HepG2 (cell line): Measurements from ENCODE around the gene DEGS1. TPM values are rescaled to one million over a fixed set of nuclear protein-coding genes. Genes with fewer than 3 reads are reported as not detected.

Experiments used
- AGO1 ChIP-seq: fragments of 200-400 bp; formaldehyde crosslinking; IDR thresholded peaks from 2 replicates; pipeline ENCODE4 v1.6.1; 2017; ENCODE audit warnings: mild to moderate bottlenecking, low read depth, low read length, moderate library complexity; ENCODE audit not compliant: poor library complexity, severe bottlenecking
- ATF7-NPFF ChIP-seq: sonication (generic); formaldehyde crosslinking; IDR thresholded peaks from 2 replicates; pipeline ENCODE4 v1.8.1; 2023; ENCODE audit warnings: mild to moderate bottlenecking, low read depth, missing genetic modification reagents, moderate library complexity
- ATRX ChIP-seq: sonication (generic); formaldehyde crosslinking; IDR thresholded peaks from 2 replicates; pipeline ENCODE4 v1.4.0; 2020; ENCODE audit warnings: missing genetic modification reagents, borderline replicate concordance
- BRD4 ChIP-seq: sonication (generic); formaldehyde crosslinking; IDR thresholded peaks from 2 replicates; pipeline ENCODE4 v1.4.0; 2020; ENCODE audit warnings: missing genetic modification reagents
- DR1 ChIP-seq: sonication (generic); formaldehyde crosslinking; IDR thresholded peaks from 2 replicates; pipeline ENCODE4 v1.8.0; 2021; ENCODE audit warnings: mild to moderate bottlenecking, missing genetic modification reagents, inconsistent platforms
- FOXO1 ChIP-seq: sonication (generic); formaldehyde crosslinking; IDR thresholded peaks from 2 replicates; pipeline ENCODE4 v1.4.0; 2020; ENCODE audit warnings: missing genetic modification reagents
- HOXA7 ChIP-seq: sonication (generic); formaldehyde crosslinking; IDR thresholded peaks from 2 replicates; pipeline ENCODE4 v1.8.1; 2022; ENCODE audit warnings: mild to moderate bottlenecking, missing genetic modification reagents, moderate library complexity
- IKZF1 ChIP-seq: fragments of 450-650 bp; IDR thresholded peaks from 2 replicates; pipeline ENCODE4 v1.7.1; 2016
- JDP2 ChIP-seq: sonication (generic); formaldehyde crosslinking; IDR thresholded peaks from 2 replicates; pipeline ENCODE4 v1.8.1; 2022; ENCODE audit warnings: missing genetic modification reagents, borderline replicate concordance
- JUN ChIP-seq: sonication (generic); formaldehyde crosslinking; IDR thresholded peaks from 2 replicates; pipeline ENCODE4 v1.4.0; 2020; ENCODE audit warnings: mild to moderate bottlenecking, missing genetic modification reagents
- KDM5A ChIP-seq: fragments of 200-600 bp; sonication (generic); IDR thresholded peaks from 2 replicates; pipeline ENCODE4 v1.7.0; 2018; ENCODE audit warnings: antibody characterized with exemption, mild to moderate bottlenecking, low read length, borderline replicate concordance
- KLF15 ChIP-seq: sonication (generic); formaldehyde crosslinking; IDR thresholded peaks from 2 replicates; pipeline ENCODE4 v1.8.1; 2023; ENCODE audit warnings: borderline replicate concordance, mild to moderate bottlenecking, inconsistent platforms, missing genetic modification reagents, mixed read lengths
- KLF6 ChIP-seq: IDR thresholded peaks from 2 replicates; pipeline ENCODE4 v1.8.0; 2016; ENCODE audit warnings: missing biosample characterization, missing genetic modification reagents
- KMT2B ChIP-seq: IDR thresholded peaks from 2 replicates; pipeline ENCODE4 v1.6.1; 2016; ENCODE audit warnings: missing genetic modification reagents, missing compliant biosample characterization
- MATR3 ChIP-seq: sonication (generic); formaldehyde crosslinking; IDR thresholded peaks from 2 replicates; pipeline ENCODE4 v1.4.0; 2020; ENCODE audit warnings: missing genetic modification reagents
- MTF2 ChIP-seq: sonication (generic); formaldehyde crosslinking; IDR thresholded peaks from 2 replicates; pipeline ENCODE4 v1.5.0; 2020; ENCODE audit warnings: missing genetic modification reagents, borderline replicate concordance
- MYPOP ChIP-seq: sonication (generic); formaldehyde crosslinking; IDR thresholded peaks from 2 replicates; pipeline ENCODE4 v1.8.1; 2023; ENCODE audit warnings: mild to moderate bottlenecking, moderate library complexity, missing genetic modification reagents
- NCOA2 ChIP-seq: sonication (generic); formaldehyde crosslinking; IDR thresholded peaks from 2 replicates; pipeline ENCODE4 v1.8.0; 2022; ENCODE audit warnings: inconsistent platforms
- NFE2L2 ChIP-seq: fragments of 150-350 bp; IDR thresholded peaks from 2 replicates; pipeline ENCODE4 v1.6.1; 2014; ENCODE audit warnings: low read length
- NFIC ChIP-seq: IDR thresholded peaks from 2 replicates; pipeline ENCODE4 v1.6.1; 2012; ENCODE audit warnings: mild to moderate bottlenecking, low read length, inconsistent platforms
- PRMT3 ChIP-seq: sonication (generic); formaldehyde crosslinking; IDR thresholded peaks from 2 replicates; pipeline ENCODE4 v1.8.1; 2022; ENCODE audit warnings: low read depth, mild to moderate bottlenecking, moderate library complexity, missing genetic modification reagents, borderline replicate concordance
- WIZ ChIP-seq: sonication (generic); formaldehyde crosslinking; IDR thresholded peaks from 2 replicates; pipeline ENCODE4 v1.5.1; 2020; ENCODE audit warnings: mild to moderate bottlenecking, missing genetic modification reagents
- ZKSCAN8 ChIP-seq: IDR thresholded peaks from 2 replicates; pipeline ENCODE4 v1.6.1; 2016; ENCODE audit warnings: borderline replicate concordance, missing genetic modification reagents, missing compliant biosample characterization
- ZNF143 ChIP-seq: sonication (generic); formaldehyde crosslinking; IDR thresholded peaks from 2 replicates; pipeline ENCODE4 v1.4.0; 2020; ENCODE audit warnings: missing genetic modification reagents
- ZNF205 ChIP-seq: IDR thresholded peaks from 2 replicates; pipeline ENCODE4 v1.6.1; 2018; ENCODE audit warnings: missing biosample characterization, missing genetic modification reagents
- ZNF326 ChIP-seq: sonication (generic); formaldehyde crosslinking; IDR thresholded peaks from 2 replicates; pipeline ENCODE4 v1.4.0; 2020; ENCODE audit warnings: missing genetic modification reagents, borderline replicate concordance
- ZNF556 ChIP-seq: sonication (generic); formaldehyde crosslinking; IDR thresholded peaks from 2 replicates; pipeline ENCODE4 v1.4.0; 2020; ENCODE audit warnings: mild to moderate bottlenecking, missing genetic modification reagents, borderline replicate concordance
- ZNF720 ChIP-seq: sonication (generic); formaldehyde crosslinking; IDR thresholded peaks from 2 replicates; pipeline ENCODE4 v1.4.0; 2020; ENCODE audit warnings: missing genetic modification reagents
- ZZZ3 ChIP-seq: sonication (generic); formaldehyde crosslinking; IDR thresholded peaks from 2 replicates; pipeline ENCODE4 v1.4.0; 2020; ENCODE audit warnings: missing genetic modification reagents, mild to moderate bottlenecking, borderline replicate concordance
- polyA plus RNA-seq, 8 experiments: library from polyadenylated mRNA; depleted of rRNA in 3 of 8; stranded (reverse) in 7 of 8; unstranded in 1 of 8; fragments of >200 nt; fragmentation: Illumina TruSeq in 4 of 8; extraction: Trizol in 4 of 8; gene quantifications; 2 replicates each; pipeline versions ENCODE4 v1.2.1 to v1.2.3, GENCODE V29; 2011 to 2016; ENCODE audit warnings: low read depth in 4 of 8, missing spikeins in 1 of 8, mixed read lengths in 1 of 8; ENCODE audit not compliant: insufficient read depth in 1 of 8
- total RNA-seq, 5 experiments: library from RNA; depleted of rRNA; stranded (reverse); fragments of >200 nt; fragmentation: Illumina TruSeq; extraction: Trizol; gene quantifications; 2 replicates each; pipeline ENCODE4 v1.2.3, GENCODE V29; 2016; ENCODE audit warnings: low read depth in 1 of 5
- TF ChIP-seq, protein P1 (sequence below): IDR thresholded peaks from 2 replicates; pipeline ENCODE4 v1.6.1; 2016
- TF ChIP-seq, protein P2 (sequence below): sonication (generic); formaldehyde crosslinking; IDR thresholded peaks from 2 replicates; pipeline ENCODE4 v1.4.0; 2020; ENCODE audit warnings: missing genetic modification reagents

Gene DEGS1
- total and polyA plus RNA-seq, 2 of the 13 experiments (the other 11 are each of a cell fraction or from before 2014, with no cell fraction given) = 18.1 to 35.9 TPM

DNA sequence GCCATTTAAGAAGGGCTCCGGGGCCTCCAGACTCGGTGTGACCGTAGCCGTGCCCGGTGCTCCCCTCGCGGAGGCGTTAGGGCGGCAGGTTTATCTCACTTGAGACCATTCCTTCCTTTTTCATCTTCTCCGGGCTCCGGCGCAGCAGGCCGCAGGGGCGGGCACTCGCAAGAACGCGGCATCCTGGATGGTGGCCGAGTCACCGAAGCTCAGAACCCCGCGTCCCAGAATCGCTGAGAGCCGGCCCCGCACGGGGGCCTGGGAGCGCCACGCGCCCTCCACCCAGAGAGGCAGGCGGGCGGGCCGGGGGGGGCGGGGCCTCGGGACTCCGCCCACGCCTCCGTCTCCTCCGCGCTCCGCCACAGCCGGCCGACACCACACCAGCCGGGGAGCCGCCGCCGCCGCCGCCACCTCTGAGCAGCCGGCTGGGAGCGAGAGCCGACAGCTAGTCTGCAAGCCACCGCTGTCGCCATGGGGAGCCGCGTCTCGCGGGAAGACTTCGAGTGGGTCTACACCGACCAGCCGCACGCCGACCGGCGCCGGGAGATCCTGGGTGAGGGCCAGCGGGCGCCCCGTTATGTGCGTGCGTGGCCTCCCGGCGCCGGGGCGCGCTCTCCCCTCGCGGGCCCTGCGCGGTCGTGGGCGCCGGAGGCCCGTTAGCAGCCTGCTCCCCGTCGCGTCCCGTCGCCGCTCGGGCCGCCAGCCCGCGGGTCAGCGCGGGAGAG is at the start of gene DEGS1 (continued):
- TF ChIP-seq ATF7-NPFF (peak; percentile 84), JUN (CRISPR knock-in tag) (no peak), ZNF720 (CRISPR knock-in tag) (no peak), MATR3 (CRISPR knock-in tag) (no peak), PRMT3 (CRISPR knock-in tag) (no peak), ATRX (CRISPR knock-in tag) (no peak), AGO1 (no peak), KLF6 (CRISPR knock-in tag) (0 out of 2 replicates have a peak, but pooled peaks have one; percentile 29), ZKSCAN8 (CRISPR knock-in tag) (0 out of 2 replicates have a peak, but pooled peaks have one; percentile 32), KDM5A (peak; percentile 45; the same call in 1 of the 2 replicates), NFIC (no peak), BRD4 (CRISPR knock-in tag) (no peak), KMT2B (CRISPR knock-in tag) (no peak; the same call in 1 of the 2 replicates), WIZ (CRISPR knock-in tag) (no peak), HOXA7 (CRISPR knock-in tag) (no peak), NCOA2 (CRISPR knock-in tag) (0 out of 2 replicates have a peak, but pooled peaks have one; percentile 9), ZNF326 (CRISPR knock-in tag) (no peak), IKZF1 (no peak), ZNF143 (CRISPR knock-in tag) (0 out of 2 replicates have a peak, but pooled peaks have one; percentile 34), ZZZ3 (CRISPR knock-in tag) (no peak), JDP2 (CRISPR knock-in tag) (no peak), MYPOP (CRISPR knock-in tag) (no peak; the same call in 1 of the 2 replicates), KLF15 (CRISPR knock-in tag) (no peak), NFE2L2 (no peak), FOXO1 (CRISPR knock-in tag) (no peak), ZNF205 (CRISPR knock-in tag) (peak; percentile 48; the same call in 1 of the 2 replicates), MTF2 (no peak), ZNF556 (CRISPR knock-in tag) (peak; percentile 61; the same call in 1 of the 2 replicates), DR1 (CRISPR knock-in tag) (no peak)
- TF ChIP-seq, protein P1, sequence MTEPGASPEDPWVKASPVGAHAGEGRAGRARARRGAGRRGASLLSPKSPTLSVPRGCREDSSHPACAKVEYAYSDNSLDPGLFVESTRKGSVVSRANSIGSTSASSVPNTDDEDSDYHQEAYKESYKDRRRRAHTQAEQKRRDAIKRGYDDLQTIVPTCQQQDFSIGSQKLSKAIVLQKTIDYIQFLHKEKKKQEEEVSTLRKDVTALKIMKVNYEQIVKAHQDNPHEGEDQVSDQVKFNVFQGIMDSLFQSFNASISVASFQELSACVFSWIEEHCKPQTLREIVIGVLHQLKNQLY = no peak
- TF ChIP-seq, protein P2, sequence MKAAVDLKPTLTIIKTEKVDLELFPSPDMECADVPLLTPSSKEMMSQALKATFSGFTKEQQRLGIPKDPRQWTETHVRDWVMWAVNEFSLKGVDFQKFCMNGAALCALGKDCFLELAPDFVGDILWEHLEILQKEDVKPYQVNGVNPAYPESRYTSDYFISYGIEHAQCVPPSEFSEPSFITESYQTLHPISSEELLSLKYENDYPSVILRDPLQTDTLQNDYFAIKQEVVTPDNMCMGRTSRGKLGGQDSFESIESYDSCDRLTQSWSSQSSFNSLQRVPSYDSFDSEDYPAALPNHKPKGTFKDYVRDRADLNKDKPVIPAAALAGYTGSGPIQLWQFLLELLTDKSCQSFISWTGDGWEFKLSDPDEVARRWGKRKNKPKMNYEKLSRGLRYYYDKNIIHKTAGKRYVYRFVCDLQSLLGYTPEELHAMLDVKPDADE (CRISPR knock-in tag) = no peak
